ENCODE data around the gene FAR2.
"Not testable (repeated sequence)": the region's sequence is repeated elsewhere in the genome, so short reads cannot be mapped to it uniquely, and the experiment has no call there.

GRCh38 chr12:29290475-29290874, 141.4 kb downstream of the FAR2 start:
- TF ChIP-seq CTCF, EP300, POLR2A, POLR2AphosphoS5 (IDR thresholded peaks at IDR 0.05): not testable (repeated sequence)
